K562 (cell line): ENCODE results near the gene P3H1. TPM values are rescaled to one million over a fixed set of nuclear protein-coding genes. Genes with fewer than 3 reads are reported as not detected.

Experiments
- ARID3B ChIP-seq: fragments of 250-450 bp; sonication (Bioruptor Pico); IDR thresholded peaks from 2 replicates; pipeline ENCODE4 v1.4.0; 2020; ENCODE audit warnings: borderline replicate concordance
- ARID4B ChIP-seq: sonication (generic); formaldehyde crosslinking; IDR thresholded peaks from 2 replicates; pipeline ENCODE4 v1.8.0; 2022; ENCODE audit warnings: mild to moderate bottlenecking, missing genetic modification reagents
- CBFA2T2 ChIP-seq: fragments of 450-650 bp; conservative IDR thresholded peaks from 2 replicates; pipeline ENCODE4 v1.6.1; 2017; ENCODE audit warnings: mild to moderate bottlenecking
- CCNT2 ChIP-seq: IDR thresholded peaks from 2 replicates; pipeline ENCODE4 v1.6.1; 2011; ENCODE audit warnings: borderline replicate concordance, low read depth, mild to moderate bottlenecking, moderate library complexity, mixed read lengths, low read length; ENCODE audit not compliant: insufficient read length; ENCODE audit errors: extremely low read depth
- CGGBP1 ChIP-seq: fragments of 250-450 bp; sonication (Bioruptor Pico); IDR thresholded peaks from 2 replicates; pipeline ENCODE4 v1.9.0; 2021; ENCODE audit warnings: mild to moderate bottlenecking
- EP400 ChIP-seq: fragments of 450-650 bp; IDR thresholded peaks from 2 replicates; pipeline ENCODE4 v1.6.1; 2017; ENCODE audit warnings: antibody characterized with exemption, mild to moderate bottlenecking, moderate library complexity
- MBD2 ChIP-seq: sonication (generic); IDR thresholded peaks from 2 replicates; pipeline ENCODE4 v1.6.1; 2016; ENCODE audit warnings: low read depth, borderline replicate concordance
- NR1H2 ChIP-seq: sonication (generic); formaldehyde crosslinking; IDR thresholded peaks from 2 replicates; pipeline ENCODE4 v1.4.0; 2020; ENCODE audit warnings: mild to moderate bottlenecking, missing genetic modification reagents
- PRPF4 ChIP-seq: fragments of 200-400 bp; formaldehyde crosslinking; IDR thresholded peaks from one replicate; pipeline ENCODE4 v1.6.1; 2017; ENCODE audit warnings: low read length, low read depth, mild to moderate bottlenecking; ENCODE audit not compliant: insufficient read depth, poor library complexity, severe bottlenecking
- RBFOX2 ChIP-seq: fragments of 200-400 bp; formaldehyde crosslinking; IDR thresholded peaks from 2 replicates; pipeline ENCODE4 v1.6.1; 2017; ENCODE audit warnings: low read depth, mild to moderate bottlenecking, low read length, moderate library complexity
- RBM22 ChIP-seq: fragments of 200-400 bp; formaldehyde crosslinking; IDR thresholded peaks from 2 replicates; pipeline ENCODE4 v1.6.1; 2018; ENCODE audit warnings: low read length, low read depth; ENCODE audit not compliant: poor library complexity, severe bottlenecking
- SMAD4 ChIP-seq: fragments of 250-450 bp; sonication (Bioruptor Pico); conservative IDR thresholded peaks from 2 replicates; pipeline ENCODE4 v1.8.0; 2021; ENCODE audit warnings: inconsistent platforms, mild to moderate bottlenecking, moderate library complexity
- SMC3 ChIP-seq: conservative IDR thresholded peaks from 2 replicates; pipeline ENCODE4 v1.6.1; 2011; ENCODE audit warnings: low read depth, low read length, improper control_type of control experiment; ENCODE audit not compliant: insufficient read depth
- SP1 ChIP-seq: sonication (generic); formaldehyde crosslinking; IDR thresholded peaks from 2 replicates; pipeline ENCODE4 v1.8.1; 2022; ENCODE audit warnings: mild to moderate bottlenecking, missing genetic modification reagents
- SPI1 ChIP-seq: IDR thresholded peaks from 2 replicates; pipeline ENCODE4 v1.6.1; 2011; ENCODE audit warnings: low read depth, low read length, control low read depth, borderline replicate concordance
- TAL1 ChIP-seq: fragments of 450-650 bp; IDR thresholded peaks from 2 replicates; pipeline ENCODE4 v1.6.1; 2016; ENCODE audit warnings: mild to moderate bottlenecking
- U2AF2 ChIP-seq: fragments of 200-400 bp; formaldehyde crosslinking; optimal IDR thresholded peaks from 2 replicates; pipeline ENCODE3; 2017; ENCODE audit warnings: low read depth, mild to moderate bottlenecking, low read length
- USF1 ChIP-seq: sonication (generic); formaldehyde crosslinking; IDR thresholded peaks from 2 replicates; pipeline ENCODE4 v1.9.0; 2022; ENCODE audit warnings: mild to moderate bottlenecking, missing genetic modification reagents
- polyA plus RNA-seq, 8 experiments: library from polyadenylated mRNA; depleted of rRNA in 4 of 8; stranded (reverse) in 5 of 8; unstranded in 3 of 8; fragments of >200 nt; fragmentation: Nextera tagmentation in 2 of 8; fragmentation: Illumina TruSeq in 1 of 8; extraction: Ambion mirVana in 2 of 8; extraction: Trizol in 1 of 8; gene quantifications; 2 replicates each; pipeline versions ENCODE4 v1.2.1 to v1.2.3, GENCODE V29; 2011 to 2014; ENCODE audit warnings: inconsistent platforms in 1 of 8, missing spikeins in 1 of 8
- total RNA-seq, 7 experiments: library from RNA; depleted of rRNA in 6 of 7; stranded (reverse); fragments of >200 nt in 6 of 7; fragmentation: Illumina TruSeq in 2 of 7; extraction: Trizol in 2 of 7; gene quantifications; 2 replicates each; pipeline versions ENCODE4 v1.2.1 to v1.2.3, GENCODE V29; 2011 to 2021; ENCODE audit warnings: low replicate concordance in 1 of 7

The P3H1 gene
- total and polyA plus RNA-seq, 9 of the 15 experiments (the other 6 are each of a cell fraction or from before 2014, with no cell fraction given) = 1.7 to 81.7 (median 45.7) TPM

GRCh38 chr1:42766741-42767509 lies at the start of gene P3H1, which contains the start of gene C1orf50 (continued):
- peak; percentile 86 for TF ChIP-seq ARID4B (CRISPR knock-in tag)
- peak; percentile 14 for TF ChIP-seq PRPF4
- TF ChIP-seq SMAD4 (CRISPR knock-in tag) = 0 out of 2 replicates have a peak, but pooled peaks have one; percentile 44
- TF ChIP-seq SPI1 = 0 out of 2 replicates have a peak, but pooled peaks have one; percentile 1
- no peak for TF ChIP-seq U2AF2
- 0 out of 2 replicates have a peak, but pooled peaks have one; percentile 67 for TF ChIP-seq CGGBP1
- TF ChIP-seq EP400 = peak; percentile 80; the same call in 1 of the 2 replicates
- no peak for TF ChIP-seq CBFA2T2
- peak; percentile 99 for TF ChIP-seq RBFOX2
- peak; percentile 64; the same call in 1 of the 2 replicates for TF ChIP-seq MBD2
- TF ChIP-seq SMC3 = 0 out of 2 replicates have a peak, but pooled peaks have one; percentile 6
- no peak; the same call in 1 of the 2 replicates for TF ChIP-seq NR1H2 (CRISPR knock-in tag)
- no peak for TF ChIP-seq CCNT2
- TF ChIP-seq TAL1 = no peak
- TF ChIP-seq SP1 (CRISPR knock-in tag) = peak; percentile 93
- peak; percentile 64 for TF ChIP-seq USF1 (CRISPR knock-in tag)
- TF ChIP-seq ARID3B (CRISPR knock-in tag) = no peak
- TF ChIP-seq RBM22 = no peak
